GM12878 (cell line): ENCODE results near the gene HEPHL1.

Source experiments
- EP300 ChIP-seq, 2 experiments: fragments of 150-350 bp in 1 of 2; IDR thresholded peaks; 2 replicates each; pipeline ENCODE4 v1.6.1; 2011 to 2012; ENCODE audit warnings: low read depth in 2 of 2, low read length in 2 of 2, borderline replicate concordance in 1 of 2, improper control_type of control experiment in 1 of 2, inconsistent platforms in 1 of 2; ENCODE audit not compliant: control insufficient read depth in 1 of 2
- POLR2A ChIP-seq: IDR thresholded peaks from 2 replicates; pipeline ENCODE4 v1.6.1; 2011; ENCODE audit warnings: low read depth, mild to moderate bottlenecking, low read length
- POLR2AphosphoS5 ChIP-seq: IDR thresholded peaks from 2 replicates; pipeline ENCODE4 v1.6.1; 2011; ENCODE audit warnings: mild to moderate bottlenecking, low read length, inconsistent platforms
- RAD21 ChIP-seq: IDR thresholded peaks from 2 replicates; pipeline ENCODE4 v1.6.1; 2011; ENCODE audit warnings: mild to moderate bottlenecking, low read depth, low read length, moderate library complexity; ENCODE audit not compliant: insufficient read depth

- TF ChIP-seq POLR2A = no peak
- TF ChIP-seq RAD21 = no peak
- TF ChIP-seq POLR2AphosphoS5 = no peak
- TF ChIP-seq EP300 (IDR thresholded peaks at IDR 0.05; ENCODE audit: borderline replicate concordance in 1 of 2, control insufficient read depth in 1 of 2, low read depth in 2 of 2, low read length in 2 of 2) = no peak
These were observed 11.6 kb downstream of the HEPHL1 start for GRCh38 chr11:94032725-94033124.
